HG03135 (cell line): ENCODE data around the gene TM2D3.
"Not testable (repeated sequence)": the region's sequence is repeated elsewhere in the genome, so short reads cannot be mapped to it uniquely, and the experiment has no call there.

Source experiments
- ATAC-seq: cut with Tn5 transposase; IDR thresholded peaks from one replicate; pipeline ENCODE4 v1.9.1; 2021; ENCODE audit warnings: mild to moderate bottlenecking, moderate library complexity; ENCODE audit not compliant: unreplicated experiment

The TM2D3 gene

DNA sequence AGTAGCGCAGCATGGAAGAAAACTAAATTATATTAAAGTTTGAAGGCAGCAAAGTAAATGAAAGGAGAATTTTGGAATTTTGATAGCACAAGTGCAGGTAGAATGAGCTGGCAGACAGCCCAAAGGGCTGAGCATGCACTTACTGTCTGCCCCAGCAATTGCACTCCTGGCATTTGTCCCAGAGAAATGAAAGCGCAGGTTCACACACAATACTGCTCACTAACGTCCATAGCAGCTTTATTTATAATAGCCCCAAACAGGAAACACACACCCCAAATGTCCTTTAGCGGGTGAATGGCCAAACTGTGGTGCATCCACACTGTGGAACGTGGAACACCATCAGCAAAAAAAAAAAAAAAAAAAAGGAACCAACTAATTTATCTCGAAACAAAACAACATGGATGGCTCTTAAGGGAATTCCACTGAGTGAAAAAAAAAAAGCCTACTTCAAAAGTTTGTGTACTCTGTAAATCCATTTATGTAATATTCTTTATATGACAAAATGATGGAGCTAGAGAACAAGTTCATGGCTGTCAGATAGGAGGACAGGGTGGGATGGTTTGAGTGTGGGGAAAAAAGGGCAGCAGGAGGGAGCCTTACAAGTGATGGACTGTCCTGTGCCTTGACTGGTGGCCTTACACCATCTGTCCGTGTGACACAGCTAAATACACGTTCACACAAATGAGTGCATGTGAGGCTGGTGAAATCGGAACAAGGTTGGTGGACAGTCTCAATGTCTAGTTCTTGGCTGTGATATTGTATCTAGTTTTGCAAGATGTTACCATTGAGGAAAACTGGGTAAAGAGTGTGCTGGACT, 6.0 kb upstream of the TM2D3 start:
- no peak for ATAC-seq

DNA sequence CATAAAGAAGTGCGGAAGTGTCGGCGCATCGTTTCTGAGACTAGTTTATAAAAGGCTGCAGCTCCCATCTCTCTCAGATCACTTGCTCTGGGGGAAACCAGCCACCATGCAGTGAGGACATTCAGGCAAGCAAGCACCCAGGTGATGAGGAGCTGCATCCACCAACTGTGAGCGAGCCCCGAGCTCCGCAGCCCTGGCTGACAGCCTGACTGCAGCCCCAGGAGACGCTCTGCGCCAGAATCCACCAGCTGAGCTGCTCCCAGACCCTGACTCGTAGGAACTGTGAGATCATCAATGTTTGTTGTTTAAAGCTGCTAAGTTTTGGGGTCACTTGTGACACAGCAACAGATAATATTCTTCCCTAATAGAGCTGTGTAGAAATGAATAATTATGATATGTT, 5.0 kb upstream of the TM2D3 start:
- no peak for ATAC-seq

DNA sequence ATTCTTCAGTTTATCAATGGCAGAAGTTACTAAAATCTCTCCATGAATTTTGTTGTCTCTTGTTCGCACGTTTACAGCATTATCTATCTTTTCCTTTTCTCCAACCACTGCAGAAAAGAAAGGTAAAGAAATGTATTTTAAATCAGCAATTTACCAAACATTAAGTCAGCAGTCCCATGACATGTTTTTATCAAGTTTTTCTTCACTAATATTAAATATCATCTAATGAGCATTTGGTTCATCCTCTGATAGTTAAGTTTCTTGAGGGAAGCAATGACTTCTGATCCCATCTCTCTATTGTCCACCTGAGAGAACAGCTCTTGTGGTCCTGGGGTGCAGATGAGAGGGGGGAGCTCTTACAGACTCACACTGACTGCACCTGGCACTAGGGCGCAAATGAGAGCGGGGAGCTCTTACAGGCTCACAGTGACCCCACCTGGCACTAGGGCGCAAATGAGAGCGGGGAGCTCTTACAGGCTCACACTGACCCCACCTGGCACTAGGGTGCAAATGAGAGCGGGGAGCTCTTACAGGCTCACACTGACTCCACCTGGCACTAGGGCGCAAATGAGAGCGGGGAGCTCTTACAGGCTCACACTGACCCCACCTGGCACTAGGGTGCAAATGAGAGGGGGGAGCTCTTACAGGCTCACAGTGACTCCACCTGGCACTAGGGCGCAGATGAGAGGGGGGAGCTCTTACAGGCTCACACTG, 2.6 kb upstream of the TM2D3 start:
- not testable (repeated sequence) for ATAC-seq

DNA sequence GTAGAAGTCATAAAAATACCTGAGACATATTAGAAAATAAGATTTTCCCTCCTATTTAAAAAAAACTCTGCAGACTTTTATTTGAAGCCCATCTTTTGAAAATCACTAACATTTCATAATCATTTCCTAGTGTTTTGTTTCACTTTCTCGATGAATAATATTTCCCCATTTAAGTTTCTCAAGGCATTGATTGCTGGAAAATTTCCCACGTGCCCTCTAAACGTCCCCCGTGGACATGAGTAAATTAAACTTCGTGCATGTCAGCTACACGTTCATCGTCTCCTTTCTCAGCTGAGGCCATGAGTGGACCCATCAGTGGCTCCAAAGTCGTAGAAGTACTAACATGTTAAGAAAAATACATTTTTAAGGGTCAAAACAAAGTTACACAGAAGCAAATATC, 2.0 kb upstream of the TM2D3 start:
- ATAC-seq: no peak

DNA sequence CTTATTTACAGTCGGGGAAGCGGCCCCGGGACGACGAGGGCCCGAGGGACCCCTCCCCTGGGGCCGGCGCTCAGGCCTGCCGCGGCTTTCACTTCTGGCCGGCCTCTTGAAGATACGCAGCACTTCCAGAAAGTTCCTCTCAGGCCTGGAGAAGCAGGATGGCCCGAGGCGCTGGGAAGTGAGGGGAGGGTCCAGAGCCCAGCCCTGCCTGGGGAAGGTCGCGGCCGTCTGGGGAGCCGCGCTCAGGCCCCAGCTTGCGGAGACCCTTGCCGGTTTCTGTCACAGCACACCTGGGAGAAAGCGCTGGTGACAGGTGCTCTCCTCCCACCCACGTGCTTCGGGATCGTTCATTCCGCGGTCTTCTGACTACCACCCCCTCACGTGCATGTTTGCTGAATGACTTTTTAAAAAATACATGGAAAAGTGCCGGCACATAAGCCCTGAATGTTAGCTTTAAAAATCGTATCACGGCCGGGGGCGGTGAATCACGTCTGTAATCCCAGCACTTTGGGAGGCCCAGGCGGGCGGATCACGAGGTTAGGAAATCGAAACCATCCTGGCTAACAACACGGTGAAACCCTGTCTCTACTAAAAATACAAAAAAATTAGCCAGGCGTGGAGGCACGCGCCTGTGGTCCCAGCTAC, 727 bp upstream of the TM2D3 start:
- no peak for ATAC-seq

DNA sequence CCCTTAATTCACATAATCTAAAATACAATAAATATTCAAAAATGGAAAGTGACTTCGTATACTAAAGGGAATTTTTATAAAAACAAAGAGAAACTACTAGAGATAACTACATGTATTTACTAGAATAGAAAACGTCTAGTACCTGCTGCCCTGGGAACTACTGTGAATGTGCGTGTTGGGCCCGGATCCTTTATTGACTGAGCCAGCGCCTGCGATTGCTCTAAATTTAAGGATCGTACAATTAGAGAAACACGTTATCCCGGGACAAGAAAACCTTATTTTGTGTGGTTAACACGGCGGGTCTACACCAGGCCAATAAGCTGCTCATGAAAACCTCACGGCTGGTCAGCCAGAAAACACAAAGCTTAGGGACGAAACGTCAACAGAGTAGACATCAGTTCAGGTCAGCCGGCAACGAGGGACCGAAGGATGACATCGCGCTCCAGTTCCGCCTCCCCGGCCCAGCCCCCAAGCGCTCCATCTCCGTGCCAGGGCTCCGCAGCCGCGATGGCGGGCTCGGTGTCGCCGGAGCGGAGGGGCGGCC, 555 bp downstream of the TM2D3 start:
- ATAC-seq: peak; percentile 45

DNA sequence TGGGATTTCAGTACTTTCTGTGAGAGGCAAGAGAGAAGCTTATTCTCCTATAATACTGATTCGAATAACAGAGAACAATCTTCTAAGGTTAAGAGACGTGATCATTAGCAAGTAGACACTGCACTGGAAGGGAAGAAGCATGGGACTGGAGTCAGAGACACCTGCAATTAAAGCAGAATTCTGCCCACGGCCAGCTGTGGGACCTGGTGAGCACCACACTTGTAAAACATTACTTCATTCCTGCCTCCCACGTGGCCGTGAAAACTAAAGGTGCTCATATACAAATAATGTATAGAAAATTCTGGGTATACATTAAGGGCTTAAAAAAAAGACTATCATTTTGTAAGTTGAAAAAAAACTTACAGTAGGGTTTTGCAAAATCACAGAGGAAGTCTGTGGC, 2.0 kb downstream of the TM2D3 start:
- no peak for ATAC-seq

DNA sequence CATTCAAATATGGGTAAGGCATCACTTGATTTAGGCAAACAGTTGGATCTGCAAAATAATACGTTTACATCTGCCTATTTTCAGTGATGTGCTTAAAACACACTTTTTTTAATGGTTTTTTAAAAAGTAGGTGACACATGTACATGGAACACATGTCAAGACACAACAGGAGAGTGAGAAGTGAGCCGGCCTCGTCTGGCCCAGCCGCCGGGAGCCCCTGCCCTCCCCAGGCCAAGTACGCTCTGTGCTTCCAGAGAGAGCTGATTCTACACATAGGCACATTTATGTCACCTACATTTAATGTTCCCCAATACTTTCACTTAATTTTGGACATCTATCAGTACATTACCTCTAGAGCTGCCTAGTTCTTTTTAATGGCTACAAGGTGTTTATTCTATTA, 3.8 kb downstream of the TM2D3 start:
- no peak for ATAC-seq

DNA sequence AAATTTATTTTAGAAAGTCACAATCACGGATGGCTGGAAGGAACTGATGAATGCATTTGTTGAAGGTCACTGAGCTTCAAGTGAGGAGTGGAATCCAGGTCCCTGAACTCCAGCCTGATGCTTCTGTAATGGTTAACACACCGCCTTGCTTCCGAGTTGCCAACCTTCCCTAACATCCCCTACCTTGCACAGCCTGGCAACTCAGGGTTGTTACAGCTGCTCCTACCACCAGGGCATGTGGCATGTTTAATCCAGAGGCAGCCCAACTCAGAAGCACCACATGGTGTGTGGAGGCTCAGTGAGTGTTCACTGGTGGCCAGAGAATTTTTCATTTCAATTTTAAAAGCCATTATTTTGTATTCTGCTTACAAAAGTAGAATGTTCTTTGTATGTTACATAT, 4.9 kb downstream of the TM2D3 start:
- no peak for ATAC-seq

DNA sequence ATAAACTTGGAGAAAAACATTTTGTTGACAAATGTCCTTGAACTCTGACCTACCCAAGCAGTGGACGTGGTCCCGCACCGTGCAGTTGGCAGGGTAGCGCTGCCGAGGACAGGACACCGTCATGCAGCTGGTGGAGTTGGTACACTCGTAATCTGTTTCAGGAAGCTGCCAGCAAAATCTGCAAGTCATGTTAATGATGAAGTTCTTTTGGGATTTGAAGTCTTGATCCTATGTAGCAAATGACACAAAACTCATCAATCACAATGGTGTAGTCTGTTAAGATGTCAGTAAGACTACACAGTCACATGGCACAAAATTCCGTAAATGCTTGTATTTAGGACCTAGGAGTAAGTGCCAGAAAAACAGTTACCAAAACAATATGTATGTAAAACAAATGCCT, 5.5 kb downstream of the TM2D3 start:
- ATAC-seq: no peak

DNA sequence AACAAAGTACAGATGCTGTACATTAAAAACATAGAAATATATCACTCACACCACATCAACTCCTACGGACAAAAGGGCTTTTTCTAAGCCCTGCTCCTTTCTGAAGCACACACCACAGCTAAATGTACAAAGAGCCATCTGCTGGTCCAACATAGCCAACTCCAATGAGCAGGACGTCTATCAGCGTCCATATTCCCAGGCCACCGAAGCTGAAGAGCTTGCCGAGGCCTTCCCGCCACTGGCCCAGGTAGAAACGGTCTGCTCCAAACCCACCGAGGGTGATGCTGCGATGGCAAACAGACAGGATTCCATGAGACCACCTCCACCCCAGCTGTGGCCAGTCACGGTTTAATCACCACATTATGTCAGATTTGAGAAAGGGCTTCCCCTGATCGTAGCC, 9.8 kb downstream of the TM2D3 start:
- ATAC-seq: no peak

DNA sequence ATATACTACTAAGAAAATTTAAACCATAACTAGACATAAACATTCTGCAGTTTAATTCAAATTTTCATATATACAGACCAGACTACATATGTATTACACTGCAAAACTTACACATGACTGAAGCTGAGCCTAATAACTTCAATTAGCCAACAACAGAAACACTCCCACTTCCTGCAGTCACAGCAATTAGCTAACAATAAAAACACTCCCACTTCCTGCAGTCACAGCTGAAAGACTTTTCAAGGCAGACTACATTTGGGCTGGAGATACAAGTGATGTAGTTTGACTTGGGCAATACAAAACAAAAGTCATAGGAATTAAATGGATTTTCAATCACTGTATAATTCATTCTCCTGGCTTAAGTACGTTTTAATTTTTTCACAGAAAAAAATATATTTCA, 10.3 kb downstream of the TM2D3 start:
- no peak for ATAC-seq

DNA sequence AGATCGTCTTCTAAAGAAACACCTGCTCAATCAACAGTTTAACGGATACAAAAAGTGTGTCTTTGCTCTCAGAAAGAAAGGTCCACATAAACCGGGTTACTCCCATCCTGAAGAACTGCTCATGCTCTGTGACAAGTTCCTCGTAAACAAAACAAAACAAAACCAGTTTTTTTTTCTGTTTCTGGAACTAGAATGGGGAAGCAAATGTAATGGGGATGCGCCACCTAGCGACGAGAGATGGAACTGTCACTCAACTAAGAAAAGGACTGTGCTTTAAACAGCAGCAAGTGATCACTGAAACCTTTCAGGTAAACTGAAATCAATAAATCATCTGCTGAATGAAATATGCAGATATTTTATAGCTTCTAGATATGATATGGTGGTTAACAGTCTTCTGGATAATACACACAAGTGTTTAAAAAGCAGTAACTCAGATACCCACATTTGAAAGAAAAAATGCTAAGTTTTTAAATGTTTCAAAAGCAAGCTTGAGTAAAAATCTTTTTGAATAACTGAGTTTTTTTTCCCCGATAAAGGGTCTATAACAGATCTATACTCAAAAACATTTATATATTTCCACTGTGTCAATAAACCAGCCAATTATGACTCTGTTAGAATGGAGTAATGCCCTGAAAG, 10.9 kb downstream of the TM2D3 start:
- ATAC-seq: no peak

DNA sequence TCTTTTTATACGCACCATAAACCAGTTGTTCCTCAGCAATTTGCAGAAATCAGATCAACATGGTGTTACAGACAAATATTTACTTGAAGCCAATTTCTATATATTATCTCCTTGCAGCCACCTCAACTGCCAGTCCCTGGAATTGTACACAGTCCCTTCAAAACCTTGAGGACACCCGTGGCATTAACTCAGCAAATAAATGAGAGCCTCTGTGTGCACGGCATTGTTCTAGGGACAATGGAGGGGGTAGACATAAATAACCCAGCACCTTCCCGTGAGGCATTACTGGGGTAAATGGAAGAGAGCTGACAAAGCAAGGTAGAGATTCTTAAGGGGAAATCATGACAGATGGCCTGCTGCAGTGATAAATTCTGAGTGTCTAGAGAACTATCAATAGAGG, 12.5 kb downstream of the TM2D3 start:
- no peak for ATAC-seq

DNA sequence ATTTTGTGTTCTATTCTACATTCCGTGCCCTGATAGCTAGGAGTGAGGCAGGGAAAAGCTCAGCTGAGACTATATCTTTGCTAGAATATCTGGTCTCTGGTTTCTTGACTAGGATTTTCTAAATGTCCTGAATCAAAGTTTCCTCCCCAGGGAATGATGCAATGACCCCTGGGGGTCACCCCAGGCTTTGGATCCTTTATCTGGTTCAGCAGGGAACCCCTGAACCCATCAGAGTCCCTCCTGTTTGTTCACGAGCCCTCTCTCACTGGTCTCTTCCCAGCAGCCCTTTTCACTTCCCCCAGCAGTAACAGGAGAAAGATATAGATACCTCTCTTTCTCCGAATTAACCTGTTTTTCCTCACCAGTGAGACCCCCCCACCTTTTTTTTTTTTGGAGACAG, 14.3 kb downstream of the TM2D3 start:
- ATAC-seq: no peak

DNA sequence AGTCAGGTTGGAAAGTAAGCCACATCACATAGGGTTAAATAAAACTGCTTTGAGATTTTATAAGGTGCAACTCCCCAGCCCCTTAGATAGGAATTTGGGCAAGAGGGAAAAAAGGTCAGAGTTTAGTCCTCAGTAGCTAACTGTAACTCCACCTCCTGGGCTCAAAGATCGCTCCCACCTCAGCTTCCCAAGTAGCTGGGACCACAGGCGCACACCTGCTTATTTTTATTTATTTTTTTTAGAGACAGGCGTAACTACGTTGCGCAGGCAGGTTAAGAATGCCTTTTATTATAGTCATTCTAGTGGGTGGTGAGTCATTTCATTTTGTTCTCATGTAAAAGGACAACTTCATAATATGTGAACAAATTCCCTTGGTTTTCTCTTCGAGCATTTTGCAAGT, 14.7 kb downstream of the TM2D3 start:
- ATAC-seq: no peak

DNA sequence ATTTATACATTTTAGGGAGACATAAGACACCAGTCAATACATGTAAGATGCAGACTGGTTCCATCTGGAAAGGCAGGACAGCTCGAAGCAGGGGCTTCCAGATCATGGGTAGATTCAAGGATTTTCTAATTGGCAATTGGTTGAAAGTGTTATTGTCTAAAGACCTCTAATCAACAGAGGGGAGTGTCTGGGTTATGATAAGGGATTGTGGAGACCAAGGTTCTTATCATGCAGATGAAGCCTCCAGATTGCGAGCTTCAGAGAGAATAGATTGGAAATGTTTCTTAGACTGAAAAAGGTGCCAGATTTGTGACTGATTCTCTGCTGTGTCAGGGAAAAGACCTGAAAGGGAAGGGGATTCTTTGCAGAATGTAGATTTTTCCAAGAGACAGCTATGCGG, 15.1 kb downstream of the TM2D3 start:
- no peak for ATAC-seq

DNA sequence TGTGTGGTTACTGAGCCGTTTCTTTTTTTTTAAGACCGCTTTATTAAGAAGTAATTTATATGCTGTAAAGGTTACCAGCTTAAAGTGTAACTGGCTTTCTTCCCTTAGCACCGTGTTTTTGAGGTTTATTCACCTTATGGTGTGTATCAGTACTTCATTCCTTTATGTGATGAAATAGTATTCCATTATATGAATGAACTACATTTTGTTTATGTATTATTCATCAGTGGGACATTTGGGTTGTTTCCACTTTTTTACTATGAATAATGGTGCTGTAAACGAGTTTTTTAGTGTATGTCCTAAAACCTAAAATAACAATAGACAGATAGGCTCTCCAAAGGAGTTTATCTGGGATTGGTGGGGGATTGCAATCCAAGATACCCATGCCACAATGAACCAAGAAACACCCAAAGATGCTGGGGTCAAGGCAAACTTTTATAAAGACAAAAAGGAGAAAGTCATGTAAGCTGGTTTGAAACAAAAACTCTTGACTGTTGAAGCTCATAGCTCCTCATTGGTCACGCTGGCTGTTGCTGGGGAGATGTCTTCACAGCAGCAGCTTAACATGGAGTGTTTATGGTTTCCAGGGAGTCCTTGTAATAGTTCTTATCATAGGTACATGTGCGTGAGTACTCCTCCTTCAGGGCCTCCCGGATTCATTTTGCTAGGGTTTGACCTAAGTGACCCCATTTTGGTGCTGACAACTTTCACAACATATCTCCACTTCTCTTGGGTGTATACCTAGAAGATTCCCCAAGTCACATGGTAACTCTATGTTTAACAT, 16.0 kb downstream of the TM2D3 start:
- no peak for ATAC-seq

DNA sequence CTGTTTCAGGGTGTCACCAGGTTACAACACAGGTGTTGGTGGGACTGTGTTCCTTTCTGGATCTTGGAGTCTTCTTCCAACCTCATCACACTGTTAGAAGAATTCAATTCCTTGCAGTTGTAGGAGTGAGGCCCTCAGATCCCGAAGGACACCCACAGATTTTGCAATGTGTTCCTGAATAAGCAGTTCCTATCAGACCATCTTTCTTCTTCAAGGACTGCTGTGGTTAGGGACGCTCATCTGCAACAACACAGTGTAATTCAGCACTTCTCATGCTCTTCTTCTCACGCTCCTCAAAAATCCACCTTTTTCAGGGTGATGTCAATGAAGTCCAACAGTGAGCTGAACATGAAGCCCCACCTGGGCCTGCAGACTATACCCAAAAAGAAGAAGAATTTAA, 18.8 kb downstream of the TM2D3 start:
- ATAC-seq: no peak

DNA sequence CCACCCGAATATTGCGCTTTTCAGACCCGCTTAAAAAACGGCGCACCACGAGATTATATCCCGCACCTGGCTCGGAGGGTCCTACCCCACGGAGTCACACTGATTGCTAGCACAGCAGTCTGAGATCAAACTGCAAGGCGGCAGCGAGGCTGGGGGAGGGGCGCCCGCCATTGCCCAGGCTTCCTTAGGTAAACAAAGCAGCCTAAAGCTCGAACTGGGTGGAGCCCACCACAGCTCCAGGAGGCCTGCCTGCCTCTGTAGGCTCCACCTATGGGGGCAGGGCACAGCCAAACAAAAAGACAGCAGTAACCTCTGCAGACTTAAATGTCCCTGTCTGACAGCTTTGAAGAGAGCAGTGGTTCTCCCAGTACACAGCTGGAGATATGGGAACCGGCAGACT, 25.5 kb downstream of the TM2D3 start:
- ATAC-seq: not testable (repeated sequence)

DNA sequence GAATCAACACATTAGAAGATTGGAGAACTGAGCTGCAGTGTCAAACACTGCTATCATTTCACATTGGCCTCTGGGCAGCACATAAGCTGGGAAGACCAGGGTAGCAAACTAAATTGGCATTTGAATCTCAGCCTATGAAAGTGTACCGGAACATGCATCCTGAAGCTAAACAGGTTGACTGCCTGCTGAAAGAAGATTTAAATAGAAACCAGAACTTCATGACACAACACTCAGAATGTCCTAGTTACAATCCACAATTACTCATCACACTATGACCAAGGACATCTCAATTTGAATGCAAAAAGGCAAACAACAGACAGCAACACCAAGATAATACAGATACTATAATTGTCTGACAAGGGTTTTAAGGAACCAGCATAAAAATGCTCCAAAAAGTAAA, 26.2 kb downstream of the TM2D3 start:
- ATAC-seq: no peak
